Gastrocnemius medialis (tissue), 4 donors: ENCODE data around the gene MAP7.

Experiments used
- POLR2A ChIP-seq, 2 donors: fragments of 450-650 bp; IDR thresholded peaks; one replicate each; pipeline ENCODE4 v1.6.1; 2017; ENCODE audit warnings: antibody characterized with exemption in 2 of 2, mild to moderate bottlenecking in 2 of 2, moderate library complexity in 2 of 2
- TF ChIP-seq, protein P1 (sequence below), 5 experiments: fragments of 450-650 bp in 3 of 5; fragments of 200-600 bp in 2 of 5; sonication (generic) in 2 of 5; IDR thresholded peaks in 4 of 5; conservative IDR thresholded peaks in 1 of 5; 1 replicate in 4 of 5; 2 replicates in 1 of 5; pipeline ENCODE4 v1.5.1; 2016 to 2019; ENCODE audit warnings: antibody characterized with exemption in 5 of 5, mild to moderate bottlenecking in 3 of 5, moderate library complexity in 3 of 5

- TF ChIP-seq, protein P1, sequence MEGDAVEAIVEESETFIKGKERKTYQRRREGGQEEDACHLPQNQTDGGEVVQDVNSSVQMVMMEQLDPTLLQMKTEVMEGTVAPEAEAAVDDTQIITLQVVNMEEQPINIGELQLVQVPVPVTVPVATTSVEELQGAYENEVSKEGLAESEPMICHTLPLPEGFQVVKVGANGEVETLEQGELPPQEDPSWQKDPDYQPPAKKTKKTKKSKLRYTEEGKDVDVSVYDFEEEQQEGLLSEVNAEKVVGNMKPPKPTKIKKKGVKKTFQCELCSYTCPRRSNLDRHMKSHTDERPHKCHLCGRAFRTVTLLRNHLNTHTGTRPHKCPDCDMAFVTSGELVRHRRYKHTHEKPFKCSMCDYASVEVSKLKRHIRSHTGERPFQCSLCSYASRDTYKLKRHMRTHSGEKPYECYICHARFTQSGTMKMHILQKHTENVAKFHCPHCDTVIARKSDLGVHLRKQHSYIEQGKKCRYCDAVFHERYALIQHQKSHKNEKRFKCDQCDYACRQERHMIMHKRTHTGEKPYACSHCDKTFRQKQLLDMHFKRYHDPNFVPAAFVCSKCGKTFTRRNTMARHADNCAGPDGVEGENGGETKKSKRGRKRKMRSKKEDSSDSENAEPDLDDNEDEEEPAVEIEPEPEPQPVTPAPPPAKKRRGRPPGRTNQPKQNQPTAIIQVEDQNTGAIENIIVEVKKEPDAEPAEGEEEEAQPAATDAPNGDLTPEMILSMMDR (IDR thresholded peaks at IDR 0.05 in 4 of 5, conservative IDR thresholded peaks at IDR 0.05 in 1 of 5) = no peak
- TF ChIP-seq POLR2A (IDR thresholded peaks at IDR 0.05) = no peak
Observed at GRCh38 chr6:136360783-136361182, 189.4 kb downstream of the MAP7 start.
